SH-SY5Y (cell line): Measurements from ENCODE around the gene FHAD1.

Experiments
- GATA2 ChIP-seq: IDR thresholded peaks from 2 replicates; pipeline ENCODE4 v1.6.1; 2011; ENCODE audit warnings: mild to moderate bottlenecking, low read depth, low read length
- GATA3 ChIP-seq: IDR thresholded peaks from 2 replicates; pipeline ENCODE4 v1.6.1; 2011; ENCODE audit warnings: low read depth, mild to moderate bottlenecking, low read length, moderate library complexity

DNA sequence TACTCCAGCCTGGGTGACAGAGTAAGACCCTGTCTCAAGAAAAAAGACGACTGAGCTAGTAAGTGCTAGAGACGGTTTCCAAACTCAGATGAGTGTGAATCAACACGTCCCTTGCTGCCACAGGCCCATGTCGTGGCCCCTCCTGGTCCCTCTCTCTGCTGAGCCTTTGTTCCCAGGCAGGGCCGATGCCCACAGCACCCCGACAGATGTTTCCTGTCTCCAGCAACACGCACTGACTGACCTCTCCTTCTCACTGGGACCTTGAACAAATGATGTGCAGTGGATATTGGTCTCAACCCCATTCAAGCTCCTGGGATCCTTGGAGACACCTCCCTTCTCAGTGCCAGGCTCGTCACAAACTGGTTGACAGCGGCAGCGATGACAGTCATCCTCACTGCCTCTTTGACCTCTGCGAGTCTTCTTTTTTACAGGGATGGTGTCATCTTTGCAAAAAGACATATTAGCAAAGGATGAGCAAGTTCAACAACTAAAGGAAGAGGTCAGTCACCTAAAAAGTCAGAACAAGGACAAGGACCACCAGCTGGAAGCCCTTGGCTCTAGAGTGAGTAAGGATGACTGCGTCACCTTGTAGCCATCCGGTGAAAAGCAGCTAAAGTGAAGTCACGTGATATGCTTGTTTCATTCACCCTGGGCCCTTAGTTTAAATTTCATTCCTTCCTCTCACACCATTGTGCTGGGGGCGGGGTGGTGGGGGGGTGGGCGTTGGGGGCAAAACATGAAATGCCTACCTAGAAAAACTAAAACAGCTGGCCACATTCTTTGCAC lies 65.8 kb downstream of the FHAD1 start:
- TF ChIP-seq GATA3 (no peak), GATA2 (no peak)
